Activated CD4-positive, alpha-beta memory T cell treated with anti-CD3 and anti-CD28 coated beads for 36 hours (primary cell): ENCODE results near the gene CLPTM1. TPM values are rescaled to one million over a fixed set of nuclear protein-coding genes. Genes with fewer than 3 reads are reported as not detected.
"Not testable (repeated sequence)": the region's sequence is repeated elsewhere in the genome, so short reads cannot be mapped to it uniquely, and the experiment has no call there.

ENCODE experiments used
- CTCF ChIA-PET: fragments of 350-600 bp; sonication (Branson Sonifier 250); formaldehyde crosslinking; loops from one replicate; lab custom pipeline; 2021; ENCODE audit warnings: antibody characterized with exemption, inconsistent platforms; lab: Charles Lee
- POLR2A ChIA-PET: fragments of 350-600 bp; sonication (Branson Sonifier 250); formaldehyde crosslinking; loops from one replicate; lab custom pipeline; 2021; ENCODE audit warnings: antibody characterized with exemption; lab: Charles Lee
- DNase-seq: peaks from one replicate; pipeline ENCODE4 v3.0.0-alpha.2; 2020
- H3K27ac Mint-ChIP-seq: one replicate; pipeline ENCODE4 v1.8.0; 2021; ENCODE audit warnings: mixed read lengths
- H3K27me3 Mint-ChIP-seq: one replicate; pipeline ENCODE4 v1.8.0; 2021; ENCODE audit warnings: mixed read lengths
- H3K36me3 Mint-ChIP-seq: one replicate; pipeline ENCODE4 v1.8.0; 2021; ENCODE audit warnings: mixed read lengths
- H3K4me1 Mint-ChIP-seq: one replicate; pipeline ENCODE4 v1.8.0; 2021; ENCODE audit warnings: low read depth, mixed read lengths
- H3K4me3 Mint-ChIP-seq: one replicate; pipeline ENCODE4 v1.8.0; 2021; ENCODE audit warnings: mild to moderate bottlenecking, mixed read lengths
- H3K9me3 Mint-ChIP-seq: one replicate; pipeline ENCODE4 v1.8.0; 2021; ENCODE audit warnings: mixed read lengths
- intact Hi-C: fragments of 100-400 bp; cut with micrococcal nuclease; formaldehyde crosslinking; loops from one replicate; pipeline ENCODE4 v1.15.1; 2023
- total RNA-seq, 2 experiments: library from RNA; stranded (reverse); gene quantifications; one replicate each; pipeline ENCODE4 v1.2.3, GENCODE V29; 2021

The CLPTM1 gene
- total RNA-seq, 2 experiments from 2014 or later = 43.9 to 45.0 TPM

- CTCF ChIA-PET = interaction anchor here (4.6 kb wide), 1 partner anchor 72 kb away, joined by 48 read pairs; no protein-coding TSS in a partner anchor
- DNase-seq = no peak
- POLR2A ChIA-PET = no interaction called here
- Mint-ChIP-seq H3K4me3 (no peak overlapping the region), H3K27ac (no peak overlapping the region), H3K27me3 (no peaks in the 10 kb centered on the region), H3K4me1 (no peaks in the 10 kb centered on the region), H3K9me3 (no peaks in the 10 kb centered on the region), H3K36me3 (peaks cover 12% of the 10 kb centered on the region)
- intact Hi-C loops = no loop called here
Measured at GRCh38 chr19:44987148-44987675, 32.0 kb downstream of the CLPTM1 start.

DNA sequence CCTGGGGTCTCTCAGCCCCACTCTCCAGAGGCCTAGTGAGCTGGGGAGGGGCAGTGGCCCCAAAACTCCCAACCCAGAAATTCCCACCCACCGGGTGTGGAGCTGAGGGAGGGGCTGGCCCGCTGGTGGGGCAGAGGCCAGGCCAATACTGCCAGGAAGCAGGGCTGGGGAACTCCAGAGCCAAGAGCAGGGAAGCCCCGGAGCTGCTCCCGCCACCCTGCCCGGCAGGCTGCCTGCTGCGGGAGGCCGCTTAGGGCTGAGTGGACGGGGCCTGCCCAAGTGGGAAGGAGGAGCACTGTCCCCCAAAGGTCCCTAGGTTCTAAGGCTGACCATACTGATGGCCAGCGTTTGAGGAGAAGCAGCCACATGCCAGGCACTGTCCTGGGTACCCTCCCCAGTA lies 33.1 kb downstream of the CLPTM1 start:
- ChIA-PET POLR2A (interaction anchor here (1.4 kb wide), 1 partner anchor 14 kb away, joined by 3 read pairs; no protein-coding TSS in a partner anchor), CTCF (interaction anchor here (0.8 to 4.6 kb wide), 11 partner anchors 9 to 92 kb away, joined by 3 to 48 read pairs (median 3); partner anchors contain the start of gene CLASRP)
- Mint-ChIP-seq H3K27ac (no peak overlapping the region), H3K9me3 (no peaks in the 10 kb centered on the region), H3K36me3 (peaks cover 12% of the 10 kb centered on the region), H3K4me3 (no peak overlapping the region), H3K4me1 (no peaks in the 10 kb centered on the region), H3K27me3 (no peaks in the 10 kb centered on the region)
- no peak for DNase-seq
- intact Hi-C loops = no loop called here

- CTCF ChIA-PET = interaction anchor here (0.6 to 4.6 kb wide), 18 partner anchors 10 to 261 kb away, joined by 3 to 48 read pairs (median 3); partner anchors contain the start of genes CLASRP and CLPTM1
- no peak overlapping the region for H3K27ac Mint-ChIP-seq
- peaks cover 12% of the 10 kb centered on the region for H3K36me3 Mint-ChIP-seq
- H3K27me3 Mint-ChIP-seq = no peaks in the 10 kb centered on the region
- no peaks in the 10 kb centered on the region for H3K9me3 Mint-ChIP-seq
- H3K4me1 Mint-ChIP-seq = no peaks in the 10 kb centered on the region
- peak; percentile 75 for DNase-seq
- intact Hi-C loops = loop anchor here (1.0 kb wide), 1 partner anchor 70 kb away; no protein-coding TSS in a partner anchor
- POLR2A ChIA-PET = interaction anchor here (0.5 to 1.4 kb wide), 2 partner anchors 13 to 50 kb away, joined by 3 to 5 read pairs; no protein-coding TSS in a partner anchor
- H3K4me3 Mint-ChIP-seq = no peak overlapping the region
Measured at GRCh38 chr19:44988896-44989556, 33.8 kb downstream of the CLPTM1 start.

DNA sequence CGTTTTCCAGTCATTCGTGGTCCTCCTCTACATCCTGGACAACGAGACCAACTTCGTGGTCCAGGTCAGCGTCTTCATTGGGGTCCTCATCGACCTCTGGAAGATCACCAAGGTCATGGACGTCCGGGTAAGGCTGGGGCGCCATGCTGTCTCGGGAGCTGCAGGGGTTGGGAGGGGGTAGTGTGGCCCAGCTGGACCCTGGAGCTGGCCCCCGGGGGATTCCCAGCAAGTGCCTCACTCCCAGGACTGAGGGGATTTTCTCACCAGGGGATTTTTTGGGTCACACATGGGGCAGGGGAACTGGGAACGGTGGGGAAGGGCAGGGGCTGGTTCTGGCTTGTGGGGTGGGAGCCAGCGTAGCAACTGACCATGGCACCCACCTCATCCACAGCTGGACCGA lies 35.3 kb downstream of the CLPTM1 start:
- H3K27ac Mint-ChIP-seq = no peak overlapping the region
- intact Hi-C loops = no loop called here
- peaks cover 9% of the 10 kb centered on the region for H3K36me3 Mint-ChIP-seq
- ChIA-PET POLR2A (no interaction called here), CTCF (interaction anchor here (4.6 kb wide), 1 partner anchor 69 kb away, joined by 48 read pairs; no protein-coding TSS in a partner anchor)
- no peak overlapping the region for H3K4me3 Mint-ChIP-seq
- no peak for DNase-seq
- no peaks in the 10 kb centered on the region for H3K4me1 Mint-ChIP-seq
- no peaks in the 10 kb centered on the region for H3K27me3 Mint-ChIP-seq
- H3K9me3 Mint-ChIP-seq = no peaks in the 10 kb centered on the region

GRCh38 chr19:44990966-44991365 lies 35.8 kb downstream of the CLPTM1 start:
- Mint-ChIP-seq H3K9me3 (no peaks in the 10 kb centered on the region), H3K4me1 (no peaks in the 10 kb centered on the region), H3K27me3 (no peaks in the 10 kb centered on the region), H3K36me3 (peaks cover 9% of the 10 kb centered on the region), H3K4me3 (no peak overlapping the region), H3K27ac (no peak overlapping the region)
- no peak for DNase-seq
- intact Hi-C loops = no loop called here
- POLR2A ChIA-PET = no interaction called here
- CTCF ChIA-PET = interaction anchor here (4.6 kb wide), 1 partner anchor 68 kb away, joined by 48 read pairs; no protein-coding TSS in a partner anchor

- intact Hi-C loops = no loop called here
- H3K4me1 Mint-ChIP-seq = no peaks in the 10 kb centered on the region
- no peak overlapping the region for H3K27ac Mint-ChIP-seq
- H3K4me3 Mint-ChIP-seq = no peak overlapping the region
- no peaks in the 10 kb centered on the region for H3K9me3 Mint-ChIP-seq
- no peak for DNase-seq
- H3K27me3 Mint-ChIP-seq = no peaks in the 10 kb centered on the region
- ChIA-PET POLR2A (no interaction called here), CTCF (no interaction called here)
- H3K36me3 Mint-ChIP-seq = peaks cover 8% of the 10 kb centered on the region
Measured at GRCh38 chr19:44992336-44993163, 37.4 kb downstream of the CLPTM1 start.

DNA sequence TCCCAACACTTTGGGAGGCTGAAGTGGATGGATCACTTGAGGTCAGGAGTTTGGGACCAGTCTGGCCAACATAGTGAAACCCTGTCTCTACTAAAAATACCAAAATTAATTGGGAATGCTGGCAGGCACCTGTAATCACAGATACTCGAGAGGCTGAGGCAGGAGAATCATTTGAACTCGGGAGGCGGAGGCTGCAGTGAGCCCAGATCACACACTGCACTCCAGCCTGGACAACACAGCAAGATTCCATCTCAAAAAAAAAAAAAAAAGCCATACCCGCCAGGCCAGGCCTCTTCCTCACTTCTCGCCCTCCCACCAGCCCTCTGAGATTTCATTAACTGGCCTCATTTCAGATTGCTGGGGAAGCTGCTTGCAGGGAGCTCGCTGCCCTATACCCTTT lies 38.3 kb downstream of the CLPTM1 start:
- no peaks in the 10 kb centered on the region for H3K27me3 Mint-ChIP-seq
- no peaks in the 10 kb centered on the region for H3K4me1 Mint-ChIP-seq
- no peak for DNase-seq
- intact Hi-C loops = no loop called here
- peaks cover 4% of the 10 kb centered on the region for H3K36me3 Mint-ChIP-seq
- no peak overlapping the region for H3K4me3 Mint-ChIP-seq
- no peaks in the 10 kb centered on the region for H3K9me3 Mint-ChIP-seq
- ChIA-PET POLR2A (interaction anchor here (0.6 kb wide), 1 partner anchor 57 kb away, joined by 4 read pairs; no protein-coding TSS in a partner anchor), CTCF (no interaction called here)
- H3K27ac Mint-ChIP-seq = peak overlapping the region; percentile 42

- no peaks in the 10 kb centered on the region for H3K9me3 Mint-ChIP-seq
- H3K36me3 Mint-ChIP-seq = peaks cover 2% of the 10 kb centered on the region
- no peaks in the 10 kb centered on the region for H3K27me3 Mint-ChIP-seq
- no peaks in the 10 kb centered on the region for H3K4me1 Mint-ChIP-seq
- H3K4me3 Mint-ChIP-seq = no peak overlapping the region
- CTCF ChIA-PET = interaction anchor here (1.2 kb wide), 1 partner anchor 66 kb away, joined by 3 read pairs; no protein-coding TSS in a partner anchor
- no peak for DNase-seq
- peak overlapping the region; percentile 42 for H3K27ac Mint-ChIP-seq
- POLR2A ChIA-PET = interaction anchor here (0.6 kb wide), 1 partner anchor 57 kb away, joined by 4 read pairs; no protein-coding TSS in a partner anchor
- intact Hi-C loops = no loop called here
Measured at GRCh38 chr19:44993926-44994537, 38.9 kb downstream of the CLPTM1 start.

DNA sequence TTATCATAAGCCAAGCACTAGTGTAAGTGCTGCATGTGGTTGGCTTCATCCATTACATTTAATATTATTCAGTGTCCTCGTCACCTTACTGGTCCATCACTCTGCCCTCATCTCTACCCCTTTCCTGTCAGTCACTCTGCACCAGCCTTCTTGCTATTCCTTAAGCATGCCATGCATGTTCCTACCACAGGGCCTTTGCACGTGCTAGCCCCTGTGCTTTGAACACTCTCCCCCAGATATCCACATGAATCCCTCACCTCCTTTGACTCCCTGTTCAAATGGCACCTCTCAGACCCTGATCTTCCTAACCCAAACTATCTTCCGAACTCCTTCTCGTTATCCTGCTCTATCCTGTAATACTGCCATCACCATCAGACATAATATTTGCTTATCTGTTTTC lies 42.8 kb downstream of the CLPTM1 start:
- peaks cover 2% of the 10 kb centered on the region for H3K36me3 Mint-ChIP-seq
- no peaks in the 10 kb centered on the region for H3K9me3 Mint-ChIP-seq
- ChIA-PET CTCF (interaction anchor here (1.3 kb wide), 1 partner anchor 62 kb away, joined by 5 read pairs; no protein-coding TSS in a partner anchor), POLR2A (no interaction called here)
- no peaks in the 10 kb centered on the region for H3K27me3 Mint-ChIP-seq
- no peak overlapping the region for H3K27ac Mint-ChIP-seq
- peaks cover 16% of the 10 kb centered on the region for H3K4me1 Mint-ChIP-seq
- intact Hi-C loops = no loop called here
- DNase-seq = no peak
- H3K4me3 Mint-ChIP-seq = no peak overlapping the region

DNA sequence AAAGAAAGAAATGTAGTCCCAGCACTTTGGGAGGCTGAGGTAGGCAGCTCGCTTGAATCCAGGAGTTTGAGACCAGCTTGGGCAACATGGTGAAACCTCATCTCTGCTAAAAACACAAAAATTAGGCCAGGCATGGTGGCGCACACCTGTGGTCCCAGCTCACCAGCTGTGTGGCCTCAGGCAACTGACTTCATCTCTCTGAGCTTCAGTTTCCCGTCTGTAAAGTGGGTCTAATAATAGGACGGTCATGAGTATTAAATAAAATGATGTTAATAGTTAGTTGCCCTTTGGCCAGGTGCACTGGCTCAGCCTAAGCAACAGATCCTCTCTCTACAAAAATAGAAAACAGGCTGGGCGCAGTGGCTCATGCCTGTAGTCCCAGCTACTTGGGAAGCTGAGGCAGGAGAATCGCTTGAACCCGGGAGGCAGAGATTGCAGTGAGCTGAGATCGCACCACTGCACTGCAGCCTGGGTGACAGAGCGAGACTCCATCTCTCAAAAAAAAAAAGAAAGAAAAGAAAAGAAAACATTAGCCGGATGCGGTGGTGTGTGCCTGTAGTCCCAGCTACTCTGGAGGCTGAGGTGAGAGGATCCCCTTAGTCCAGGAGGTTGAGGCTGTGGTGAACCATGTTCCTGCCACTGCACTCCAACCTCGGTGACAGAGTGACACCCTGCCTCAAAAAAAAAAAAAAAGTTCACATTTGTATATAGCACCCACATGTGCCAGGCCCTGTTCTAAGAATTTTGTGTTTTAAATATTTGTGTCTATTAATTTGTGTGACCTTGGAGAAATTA lies 44.1 kb downstream of the CLPTM1 start:
- ChIA-PET CTCF (interaction anchor here (1.8 to 2.0 kb wide), 2 partner anchors 10 to 60 kb away, joined by 9 read pairs; no protein-coding TSS in a partner anchor), POLR2A (interaction anchor here (0.6 to 0.7 kb wide), 2 partner anchors 39 to 144 kb away, joined by 3 read pairs; no protein-coding TSS in a partner anchor)
- H3K9me3 Mint-ChIP-seq, H3K36me3 Mint-ChIP-seq, DNase-seq, H3K4me3 Mint-ChIP-seq, intact Hi-C loops, H3K27me3 Mint-ChIP-seq: not testable (repeated sequence)
- peak overlapping the region; percentile 81 for H3K27ac Mint-ChIP-seq
- H3K4me1 Mint-ChIP-seq = peaks cover 18% of the 10 kb centered on the region
